GM12865 (cell line): Measurements from ENCODE around the gene MBP.

Source experiments
- DNase-seq: peaks from one replicate; pipeline ENCODE4 v3.0.0; 2010; ENCODE audit warnings: low read depth
- H3K4me3 ChIP-seq: 2 replicates; pipeline ENCODE4 v1.5.1; 2011; ENCODE audit warnings: mild to moderate bottlenecking, low read depth, low read length, control low read depth
- CTCF ChIP-seq: IDR thresholded peaks from 2 replicates; pipeline ENCODE4 v1.5.1; 2011; ENCODE audit warnings: low read length, control low read depth, low read depth, inconsistent platforms; ENCODE audit not compliant: insufficient read depth; ENCODE audit errors: missing control alignments

The MBP gene

DNA sequence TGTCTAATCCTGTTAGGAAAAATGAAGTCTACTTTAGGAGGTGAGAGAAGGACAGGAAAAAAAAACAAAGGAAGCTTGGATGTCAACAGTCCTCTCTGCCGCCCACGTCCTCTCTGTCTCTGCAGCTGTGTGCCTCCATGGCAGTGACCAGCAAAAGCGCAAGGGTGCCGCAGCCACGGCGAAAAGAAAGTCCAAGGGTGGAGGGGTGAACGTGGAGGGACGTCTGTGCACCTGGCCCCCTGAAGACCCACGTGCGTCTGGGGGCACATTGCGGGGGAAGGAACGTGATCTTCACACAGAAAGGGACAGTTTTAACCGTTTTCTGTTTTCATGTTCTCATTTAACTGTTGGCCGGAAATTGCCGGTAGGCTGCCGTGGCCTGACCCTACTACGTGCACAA lies 152.7 kb downstream of the MBP start:
- H3K4me3 ChIP-seq: no peak overlapping the region
- no peak for TF ChIP-seq CTCF
- DNase-seq: no peak

DNA sequence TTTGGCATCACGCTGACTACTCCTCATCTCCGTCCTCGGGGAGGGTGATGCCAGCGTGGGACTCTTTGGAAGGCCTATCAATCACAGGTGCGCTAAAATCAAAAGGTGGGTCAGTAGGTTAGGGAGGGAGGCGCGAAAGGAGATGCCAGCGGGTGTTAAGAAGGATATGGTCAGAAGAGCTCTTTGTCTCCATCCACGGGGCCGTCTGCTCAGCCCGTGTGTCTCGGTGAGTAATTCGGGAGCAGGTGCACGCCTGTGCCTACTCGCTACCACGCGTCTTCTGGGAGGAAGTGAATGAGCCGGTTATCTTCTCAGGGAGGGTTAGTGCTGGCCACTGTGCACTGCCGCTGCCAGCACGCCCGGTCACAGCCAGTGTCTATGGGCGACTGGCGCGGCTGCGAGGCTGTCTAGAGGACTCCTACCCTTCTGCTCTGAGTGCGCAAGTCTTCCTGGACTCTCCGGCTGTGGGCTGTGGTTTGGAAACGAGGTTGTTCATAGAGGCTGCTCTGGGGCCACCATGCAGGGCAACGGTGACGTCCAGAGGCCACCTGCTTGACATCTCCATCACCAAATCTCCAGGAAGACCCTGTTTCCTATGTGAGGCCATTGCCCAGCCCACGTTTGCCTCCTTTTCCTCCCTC lies 153.4 kb downstream of the MBP start:
- no peak overlapping the region for H3K4me3 ChIP-seq
- DNase-seq: no peak
- no peak for TF ChIP-seq CTCF

DNA sequence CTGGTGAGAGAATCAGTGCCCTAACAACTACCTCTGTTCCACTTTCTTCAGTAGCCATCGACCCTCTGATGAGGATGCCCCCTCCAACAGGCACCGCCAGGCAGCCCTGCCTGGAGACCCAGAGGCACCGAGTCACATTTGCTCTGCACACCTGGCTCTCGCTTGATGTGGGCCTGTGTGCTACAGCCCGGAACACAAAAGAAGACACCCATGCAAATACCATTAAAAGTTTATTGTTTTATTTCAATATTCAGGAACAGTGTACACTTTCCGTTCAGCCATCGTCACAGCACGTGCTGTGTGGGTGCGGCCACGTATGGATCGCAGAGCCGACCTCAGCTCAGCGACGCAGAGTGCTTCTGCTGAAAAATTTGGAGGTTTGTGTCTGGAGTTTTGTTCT lies 154.0 kb downstream of the MBP start:
- DNase-seq: no peak
- no peak for TF ChIP-seq CTCF
- H3K4me3 ChIP-seq: no peak overlapping the region

DNA sequence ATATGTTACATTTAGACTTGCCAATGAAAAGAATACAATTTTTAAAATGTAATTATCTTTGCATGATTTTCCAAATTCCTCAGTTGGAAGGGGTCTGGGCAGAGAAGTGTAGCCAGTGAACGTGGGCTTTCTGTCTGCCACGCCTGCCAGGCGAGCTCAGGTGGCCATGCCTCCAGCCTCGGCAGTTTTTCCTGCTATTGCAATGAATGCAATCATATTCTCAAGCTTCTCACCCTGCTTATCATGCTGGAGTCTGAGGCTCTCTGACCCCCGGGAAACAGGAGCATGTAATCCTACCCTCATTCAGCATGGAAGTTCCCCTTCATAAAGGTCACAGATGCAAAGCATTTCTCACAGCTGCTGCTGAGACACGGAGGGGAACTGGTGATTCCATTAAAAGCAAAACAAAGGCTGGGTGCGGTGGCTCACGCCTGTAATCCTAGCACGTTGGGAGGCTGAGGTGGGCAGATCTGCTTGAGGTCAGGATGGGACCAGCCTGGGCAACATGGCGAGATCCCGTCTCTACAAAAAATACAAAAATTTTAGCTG lies 154.8 kb downstream of the MBP start:
- TF ChIP-seq CTCF: no peak
- H3K4me3 ChIP-seq: no peak overlapping the region
- DNase-seq: no peak

DNA sequence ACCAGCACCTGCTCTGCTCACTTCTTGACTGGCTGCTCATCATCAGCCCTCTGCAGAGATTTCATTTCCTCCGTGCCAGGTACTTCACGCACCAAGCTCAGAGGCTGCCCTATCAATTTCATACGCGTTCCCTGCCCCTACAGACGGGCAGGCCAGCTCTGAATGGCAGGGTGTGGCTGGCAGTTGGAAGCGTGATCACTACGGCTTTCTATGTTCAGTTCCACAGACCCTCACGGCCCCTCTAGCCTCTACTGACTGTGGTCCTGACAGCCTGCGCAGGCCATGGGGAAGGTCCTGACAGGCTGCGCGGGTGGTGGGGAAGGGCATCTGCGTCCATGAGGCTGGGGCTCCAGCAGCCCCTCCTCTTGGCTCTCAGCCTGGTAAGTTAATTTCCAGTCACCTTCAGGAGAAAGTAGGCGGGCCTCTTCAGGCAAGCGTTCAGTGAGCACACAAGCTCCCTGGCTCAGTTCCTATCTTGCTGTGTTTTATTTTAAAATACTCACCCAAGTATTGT lies 155.4 kb downstream of the MBP start:
- no peak for DNase-seq
- no peak for TF ChIP-seq CTCF
- no peak overlapping the region for H3K4me3 ChIP-seq

DNA sequence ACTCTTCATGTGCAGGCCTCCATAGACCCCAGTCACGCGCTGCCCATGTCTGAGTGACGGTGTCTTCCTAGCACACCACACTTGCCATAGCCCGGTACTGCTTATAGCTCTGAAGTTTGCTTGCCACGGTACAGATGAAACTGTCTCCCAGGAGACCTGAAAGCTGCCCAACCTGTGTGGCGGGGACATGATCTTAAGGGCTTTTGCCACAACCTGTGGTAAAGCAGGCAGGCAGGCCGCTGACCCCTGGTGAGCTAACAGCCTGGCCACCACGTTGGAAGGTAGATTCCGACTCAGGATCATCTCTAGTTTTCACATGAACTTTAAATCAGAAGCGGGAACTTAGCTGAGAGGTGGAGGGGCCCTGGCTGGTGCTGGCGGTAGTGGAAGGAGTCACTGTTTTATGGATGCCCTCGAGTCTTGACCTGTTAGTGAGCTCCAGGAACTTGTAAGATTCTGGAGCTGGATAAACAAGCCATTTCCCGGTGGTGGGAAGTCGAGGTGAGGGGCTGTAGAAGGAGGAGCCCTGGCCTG lies 156.9 kb downstream of the MBP start:
- TF ChIP-seq CTCF: no peak
- H3K4me3 ChIP-seq: no peak overlapping the region
- no peak for DNase-seq
